NCI-H345 (cell line): ENCODE measurements around the gene CDK2AP2.
A peak's percentile ranks its signal among the peaks of the same experiment; 100 is the strongest.
"Not testable (repeated sequence)": the region's sequence is repeated elsewhere in the genome, so short reads cannot be mapped to it uniquely, and the experiment has no call there.

Experiments
- DNase-seq: peaks from one replicate; lab custom pipeline; 2025; lab: John Stamatoyannopoulos, UW

The CDK2AP2 gene

GRCh38 chr11:67466367-67466766 lies 41.6 kb downstream of the CDK2AP2 start:
- DNase-seq: no peak

- not testable (repeated sequence) for DNase-seq
Measured at GRCh38 chr11:67465530-67465929, 42.4 kb downstream of the CDK2AP2 start.

- no peak for DNase-seq
Measured at GRCh38 chr11:67465189-67465510, 42.8 kb downstream of the CDK2AP2 start.

- DNase-seq: peak; percentile 72
Measured at GRCh38 chr11:67464411-67465188, 43.4 kb downstream of the CDK2AP2 start.

- DNase-seq: no peak
Measured at GRCh38 chr11:67463680-67464410, 44.1 kb downstream of the CDK2AP2 start.

DNA sequence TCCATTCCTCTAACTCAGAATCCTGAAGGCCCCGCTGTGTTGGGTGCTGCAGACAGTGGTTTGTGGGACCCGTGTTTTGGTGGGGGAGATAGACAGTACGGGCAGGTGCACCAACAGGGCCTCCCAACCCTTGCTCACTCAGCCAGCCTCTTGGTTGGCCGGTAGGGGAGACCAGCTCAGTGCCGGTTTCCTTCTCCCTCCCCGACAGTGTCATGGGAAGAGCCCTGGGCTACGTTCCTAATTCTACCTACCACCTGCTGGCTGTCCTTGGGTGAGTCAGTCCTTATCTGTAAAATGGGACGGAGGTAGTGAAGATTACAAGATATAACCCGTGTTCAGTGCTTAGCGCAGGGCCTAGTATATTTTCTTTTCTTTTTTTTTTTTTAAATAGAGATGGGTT lies 44.8 kb downstream of the CDK2AP2 start:
- no peak for DNase-seq

DNA sequence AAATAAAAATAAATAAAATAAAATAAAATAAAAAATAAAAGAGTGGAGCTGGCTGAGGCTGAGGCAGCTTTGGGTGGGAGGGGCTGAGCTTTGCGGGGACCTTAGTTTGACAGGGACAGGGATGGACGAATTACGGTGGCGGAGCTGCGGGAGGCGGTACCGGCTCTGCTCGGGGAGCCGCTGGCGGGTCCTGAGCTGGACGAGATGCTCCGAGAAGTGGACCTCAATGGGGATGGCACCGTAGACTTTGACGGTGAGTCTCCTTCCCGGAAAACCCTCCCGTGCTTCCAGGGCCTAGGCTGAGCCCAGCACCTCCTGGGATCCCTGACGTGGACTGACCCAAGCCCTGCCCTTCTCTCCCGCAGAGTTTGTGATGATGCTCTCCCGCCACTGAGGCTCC lies 49.7 kb downstream of the CDK2AP2 start:
- DNase-seq: no peak

DNA sequence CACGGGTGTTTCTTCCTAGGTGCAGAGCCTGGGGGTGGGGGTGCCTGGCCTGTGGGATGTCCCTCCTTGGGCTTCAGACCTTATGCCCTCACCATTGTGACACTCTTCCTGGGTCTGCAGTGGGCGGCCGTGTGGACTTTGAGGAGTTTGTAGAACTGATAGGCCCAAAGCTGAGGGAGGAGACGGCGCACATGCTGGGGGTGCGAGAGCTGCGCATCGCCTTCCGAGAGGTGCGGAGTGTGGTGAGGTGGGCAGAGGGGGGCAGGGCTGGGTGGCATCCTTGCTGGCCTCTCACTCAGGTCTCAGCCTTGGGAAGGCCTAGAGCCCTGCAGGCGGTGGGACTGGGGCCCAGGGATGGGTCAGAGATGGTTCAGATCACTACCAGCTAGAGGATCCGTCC lies 50.5 kb downstream of the CDK2AP2 start:
- no peak for DNase-seq
